Stimulated activated CD8-positive, alpha-beta memory T cell treated with anti-CD3 and anti-CD28 coated beads, Interleukin-15, amount 100 ng/mL, for 4 hours (primary cell): ENCODE results near the gene FMN2.
"Not testable (repeated sequence)": the region's sequence is repeated elsewhere in the genome, so short reads cannot be mapped to it uniquely, and the experiment has no call there.

Source experiments
- DNase-seq, 2 donors: peaks; one replicate each; pipeline ENCODE4 v3.0.0-alpha.2; 2020; ENCODE audit warnings: low read depth in 2 of 2

The FMN2 gene

DNA sequence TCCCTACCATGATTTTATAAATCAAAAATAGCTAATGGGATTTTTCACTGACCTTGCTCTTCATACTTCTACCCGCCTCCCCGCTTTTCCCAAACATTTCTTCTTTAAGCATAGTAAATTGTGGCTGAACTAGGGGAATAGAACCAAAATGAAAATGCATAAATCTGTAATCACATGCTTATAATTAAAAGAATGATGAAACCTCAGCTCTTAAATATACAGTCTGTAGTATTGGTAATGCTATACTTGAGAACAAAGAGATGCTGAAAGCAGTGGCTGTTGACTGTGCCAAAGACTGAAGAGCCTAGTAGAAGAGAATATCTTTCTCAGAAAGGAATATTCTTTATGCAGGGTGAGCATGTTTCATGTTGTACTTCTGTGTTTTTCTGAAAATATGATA lies 271.1 kb downstream of the FMN2 start:
- DNase-seq: no peak

GRCh38 chr1:240363315-240363714 lies 271.6 kb downstream of the FMN2 start:
- DNase-seq: no peak

- DNase-seq: no peak
Observed at GRCh38 chr1:240363914-240364313, 272.2 kb downstream of the FMN2 start.

DNA sequence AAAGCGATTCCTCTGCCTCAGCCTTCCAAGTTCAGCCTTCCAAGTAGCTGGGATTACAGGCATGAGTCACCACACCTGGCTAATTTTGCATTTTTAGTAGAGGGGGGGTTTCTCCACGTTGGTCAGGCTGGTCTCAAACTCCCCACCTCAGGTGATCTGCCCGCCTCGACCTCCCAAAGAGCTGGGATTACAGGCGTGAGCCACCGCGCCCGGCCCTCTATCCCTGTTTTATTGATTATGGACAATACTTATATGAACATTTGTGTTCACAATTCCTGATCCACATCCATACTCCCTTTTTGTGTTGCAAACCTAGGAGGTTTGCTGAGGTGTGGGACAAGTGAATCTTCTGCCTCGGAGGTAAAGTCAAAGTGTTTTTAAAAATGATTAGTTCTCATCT lies 275.0 kb downstream of the FMN2 start:
- no peak for DNase-seq

DNA sequence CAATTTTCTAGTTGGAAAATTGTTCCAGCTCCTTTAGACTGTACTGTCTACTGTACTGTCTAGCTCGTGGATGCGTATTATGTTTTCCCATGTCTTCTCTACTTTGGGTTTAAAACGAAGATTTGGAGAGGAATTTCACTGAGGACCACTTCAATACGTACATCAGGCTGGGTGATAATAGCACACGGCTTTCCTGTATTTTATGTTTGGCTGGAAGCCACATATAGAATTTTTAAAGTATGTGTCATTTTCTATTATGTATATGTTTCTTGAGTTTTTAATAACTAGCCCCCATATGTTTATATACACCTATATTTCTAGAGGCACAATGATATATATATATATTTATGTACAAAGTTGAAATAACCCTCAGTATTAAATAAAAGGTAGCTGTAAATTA lies 293.9 kb downstream of the FMN2 start:
- DNase-seq: no peak

- DNase-seq: no peak
Observed at GRCh38 chr1:240385985-240386978, 294.6 kb downstream of the FMN2 start.

DNA sequence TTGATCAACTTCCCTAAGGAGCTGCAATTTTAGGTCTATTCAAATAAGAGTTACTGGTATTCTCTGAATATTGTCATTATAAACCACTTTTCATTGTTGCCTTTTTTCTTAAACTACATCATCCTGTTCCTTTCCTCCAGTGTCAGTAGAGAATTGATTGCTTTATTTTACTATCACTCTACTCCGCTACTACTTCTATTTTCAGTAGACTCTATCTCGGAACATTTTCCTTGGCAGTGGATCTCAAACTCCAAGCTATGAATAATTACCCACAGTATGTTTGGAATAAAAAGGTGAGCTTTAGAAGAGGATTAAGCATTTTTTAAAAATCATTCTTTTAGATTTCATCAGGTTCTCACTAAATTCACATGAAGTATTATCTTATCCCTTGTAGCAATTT lies 295.4 kb downstream of the FMN2 start:
- DNase-seq: no peak

DNA sequence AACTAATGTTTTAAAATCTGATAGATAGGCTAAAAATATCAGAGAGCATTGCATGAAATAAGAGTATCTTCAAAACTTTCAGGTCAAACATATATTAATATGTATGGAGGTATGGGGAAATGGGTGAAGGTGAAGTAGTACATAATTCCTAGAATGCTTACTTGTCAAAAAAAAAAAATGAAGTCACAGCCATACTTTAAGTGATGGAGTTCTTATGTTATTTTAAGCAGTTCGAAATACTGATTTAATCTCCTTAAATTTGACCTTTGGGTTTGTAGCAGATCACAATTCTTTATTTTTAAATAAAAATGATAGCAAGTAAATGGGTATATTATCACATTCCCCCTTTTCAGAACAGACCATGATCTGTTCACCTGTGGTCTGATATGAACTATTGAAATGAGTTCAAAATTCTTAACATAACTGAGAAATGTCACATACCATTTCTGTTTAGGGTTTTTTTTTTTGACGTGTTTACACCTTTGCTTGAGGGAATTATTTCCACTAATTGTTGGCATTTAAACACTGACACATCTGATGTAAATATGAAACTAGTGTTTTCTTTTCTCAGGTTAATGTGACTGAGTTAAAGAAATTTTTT lies 300.1 kb downstream of the FMN2 start:
- no peak for DNase-seq

GRCh38 chr1:240394353-240394752 lies 302.7 kb downstream of the FMN2 start:
- no peak for DNase-seq

GRCh38 chr1:240395336-240395735 lies 303.7 kb downstream of the FMN2 start:
- no peak for DNase-seq

DNA sequence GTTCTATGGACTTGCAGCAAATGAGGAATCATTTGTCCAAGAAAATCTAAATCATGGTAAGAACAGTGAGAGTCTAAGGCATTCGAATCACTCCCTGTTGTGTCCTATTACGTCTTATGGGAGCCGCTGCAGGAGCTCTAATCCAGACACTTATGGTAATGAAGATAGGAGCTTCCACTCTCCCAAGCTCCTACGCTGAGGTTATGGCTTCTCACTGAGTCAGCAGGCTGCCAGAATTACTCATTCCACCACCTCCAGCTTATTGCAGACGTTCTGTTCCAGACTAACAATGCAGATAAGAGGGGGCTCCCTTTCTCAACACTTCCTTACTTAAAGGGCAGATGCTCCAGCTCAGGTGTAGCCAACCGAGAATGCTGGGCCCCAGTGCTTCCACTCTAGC lies 307.7 kb downstream of the FMN2 start:
- no peak for DNase-seq

DNA sequence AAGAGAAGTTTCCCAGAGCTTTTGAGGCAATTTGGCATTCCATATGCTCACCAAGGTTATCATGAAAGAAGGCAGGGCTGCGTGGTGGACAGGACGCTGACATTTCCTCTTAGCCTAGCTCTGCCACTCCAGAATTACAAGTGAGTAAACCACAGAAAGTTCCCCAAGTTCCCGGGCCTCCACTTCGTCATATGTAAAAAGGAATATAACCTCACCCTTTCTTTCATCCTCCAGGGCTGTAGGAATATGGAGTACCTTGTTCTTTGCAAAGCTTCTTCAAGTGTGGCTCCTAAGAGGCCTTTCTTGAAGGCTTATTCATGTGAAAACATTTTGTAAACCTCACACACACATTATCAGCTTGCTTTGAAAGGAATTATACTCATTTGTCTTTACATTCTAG lies 310.0 kb downstream of the FMN2 start:
- no peak for DNase-seq

DNA sequence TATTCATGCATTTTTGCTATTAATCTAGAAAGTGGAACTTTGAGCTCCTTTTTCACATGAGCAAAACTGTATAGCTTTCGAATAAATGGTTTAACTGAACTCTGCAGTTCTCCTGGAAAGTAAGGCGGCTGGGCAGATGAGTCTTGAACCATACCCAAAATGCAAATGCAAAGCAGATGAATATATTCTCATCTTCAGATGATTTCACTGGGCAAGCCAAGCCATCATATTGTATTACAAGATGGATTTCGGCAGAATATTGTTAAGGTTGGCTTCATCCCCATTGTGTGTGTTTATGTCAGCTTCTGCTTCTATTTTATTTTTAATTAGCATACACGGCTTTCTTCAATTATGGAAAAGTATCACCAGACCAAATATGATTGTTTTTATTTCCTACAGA lies 310.6 kb downstream of the FMN2 start:
- DNase-seq: no peak

DNA sequence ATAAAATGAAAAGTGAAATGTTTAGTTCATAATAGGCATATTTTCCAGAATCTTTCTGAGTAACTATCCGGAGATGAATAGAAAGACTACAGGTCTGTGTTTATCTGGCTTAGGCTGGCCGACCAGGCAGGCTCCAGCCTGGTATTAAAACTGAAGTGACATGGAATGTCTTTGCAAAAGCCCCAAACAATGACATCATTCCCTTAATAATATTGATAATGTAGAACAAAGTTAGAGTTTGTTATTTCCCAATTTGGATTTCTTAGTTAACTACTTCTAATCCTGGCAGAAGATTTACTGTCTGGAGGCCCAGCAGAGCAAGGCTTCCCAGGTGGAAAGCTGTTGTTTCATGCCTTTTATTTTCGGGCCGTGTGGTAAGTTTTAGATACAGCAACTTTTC lies 312.6 kb downstream of the FMN2 start:
- no peak for DNase-seq

GRCh38 chr1:240405751-240406150 lies 314.1 kb downstream of the FMN2 start:
- DNase-seq: no peak

GRCh38 chr1:240407407-240407806 lies 315.7 kb downstream of the FMN2 start:
- DNase-seq: no peak

GRCh38 chr1:240409615-240410014 lies 317.9 kb downstream of the FMN2 start:
- DNase-seq: no peak

- DNase-seq: no peak
Observed at GRCh38 chr1:240413732-240414131, 322.0 kb downstream of the FMN2 start.

- DNase-seq: no peak
Observed at GRCh38 chr1:240414237-240414636, 322.6 kb downstream of the FMN2 start.

- DNase-seq: not testable (repeated sequence)
Observed at GRCh38 chr1:240415011-240415410, 323.3 kb downstream of the FMN2 start.

- DNase-seq: no peak
Observed at GRCh38 chr1:240415532-240415931, 323.8 kb downstream of the FMN2 start.

GRCh38 chr1:240417317-240417716 lies 325.6 kb downstream of the FMN2 start:
- DNase-seq: no peak

GRCh38 chr1:240420766-240421165 lies 329.1 kb downstream of the FMN2 start:
- no peak for DNase-seq
